Psoas muscle (tissue), 8 donors: Measurements from ENCODE around the gene TOR2A. TPM values are rescaled to one million over a fixed set of nuclear protein-coding genes. Genes with fewer than 3 reads are reported as not detected.

Source experiments
- ATAC-seq, 4 donors: fragments of 200-7000 bp; cut with Tn5 transposase; one replicate each; pipeline ENCODE4 v1.9.1; 2020; ENCODE audit warnings: moderate library complexity in 3 of 4, mild to moderate bottlenecking in 2 of 4
- DNase-seq, 2 donors: peaks; one replicate each; pipeline ENCODE4 v3.0.0-alpha.2; 2020
- H3K27ac ChIP-seq: fragments of 200-600 bp; one replicate; pipeline ENCODE4 v1.8.0; 2022
- H3K27me3 ChIP-seq, 3 donors: fragments of 200-600 bp in 1 of 3; one replicate each; pipeline versions ENCODE4 v1.6.1 to v1.8.0; 2013 to 2022; ENCODE audit warnings: low read length in 2 of 3, mild to moderate bottlenecking in 2 of 3, moderate library complexity in 1 of 3; ENCODE audit not compliant: insufficient read depth in 3 of 3
- H3K36me3 ChIP-seq, 2 donors: fragments of 200-600 bp in 1 of 2; one replicate each; pipeline versions ENCODE4 v1.6.1 to v1.8.0; 2013 to 2022; ENCODE audit warnings: low read depth in 1 of 2, mild to moderate bottlenecking in 1 of 2, moderate library complexity in 1 of 2; ENCODE audit not compliant: insufficient read depth in 1 of 2
- H3K4me1 ChIP-seq: fragments of 200-600 bp; one replicate; pipeline ENCODE4 v1.8.0; 2022
- H3K4me3 ChIP-seq: fragments of 200-600 bp; one replicate; pipeline ENCODE4 v1.8.0; 2022; ENCODE audit warnings: mild to moderate bottlenecking
- H3K9me3 ChIP-seq: fragments of 200-600 bp; one replicate; pipeline ENCODE4 v1.8.0; 2022
- WGBS, 3 donors: extraction: QIAGEN DNeasy Blood & Tissue Kit; methylation state at CpG; one replicate each; pipeline versions ENCODE4 v1.1.6 to v1.1.7; 2013; 5-methylcytosine and 5-hydroxymethylcytosine counted together
- intact Hi-C, 2 donors: fragments of 100-400 bp; cut with DNase I; formaldehyde crosslinking; loops; one replicate each; pipeline versions ENCODE4 v1.11.0 to v1.14.2; 2022
- polyA plus RNA-seq, 3 donors: library from polyadenylated mRNA; stranded (reverse); fragments of 200-250 nt; gene quantifications; one replicate each; pipeline ENCODE4 v1.2.3, GENCODE V29; 2013
- total RNA-seq, 4 donors: library from RNA; stranded (reverse); fragmentation: NEBNext Ultra II Directional in 2 of 4; extraction: Animal tissue kit (Norgen Biotek cat#: 25700) in 2 of 4; gene quantifications; one replicate each; pipeline versions ENCODE4 v1.2.1 to v1.2.4, GENCODE V29; 2021 to 2023
- TF ChIP-seq, protein P1 (sequence below): fragments of 200-600 bp; IDR thresholded peaks from one replicate; pipeline ENCODE4 v1.8.0; 2022; ENCODE audit warnings: antibody characterized with exemption
- donor health status: healthy with polysubstance abuse.
- donor health status: DM: no; HTN: no; CAD: no; lungs with moderate emphysema.
- donor health status: Bipolar disorder and iron deficiency.
- donor health status: healthy.
- donor health status: DM: yes; HTN: yes; CAD: no.
- donor health status: DM: no; HTN: no; CAD: no.
- donor health status: DM: no; HTN: no; CAD: no.
- donor health status: DM: yes; HTN: yes; CAD: no.

The TOR2A gene
- total and polyA plus RNA-seq, 7 donors: 2.8 to 6.9 (median 4.6) TPM

DNA sequence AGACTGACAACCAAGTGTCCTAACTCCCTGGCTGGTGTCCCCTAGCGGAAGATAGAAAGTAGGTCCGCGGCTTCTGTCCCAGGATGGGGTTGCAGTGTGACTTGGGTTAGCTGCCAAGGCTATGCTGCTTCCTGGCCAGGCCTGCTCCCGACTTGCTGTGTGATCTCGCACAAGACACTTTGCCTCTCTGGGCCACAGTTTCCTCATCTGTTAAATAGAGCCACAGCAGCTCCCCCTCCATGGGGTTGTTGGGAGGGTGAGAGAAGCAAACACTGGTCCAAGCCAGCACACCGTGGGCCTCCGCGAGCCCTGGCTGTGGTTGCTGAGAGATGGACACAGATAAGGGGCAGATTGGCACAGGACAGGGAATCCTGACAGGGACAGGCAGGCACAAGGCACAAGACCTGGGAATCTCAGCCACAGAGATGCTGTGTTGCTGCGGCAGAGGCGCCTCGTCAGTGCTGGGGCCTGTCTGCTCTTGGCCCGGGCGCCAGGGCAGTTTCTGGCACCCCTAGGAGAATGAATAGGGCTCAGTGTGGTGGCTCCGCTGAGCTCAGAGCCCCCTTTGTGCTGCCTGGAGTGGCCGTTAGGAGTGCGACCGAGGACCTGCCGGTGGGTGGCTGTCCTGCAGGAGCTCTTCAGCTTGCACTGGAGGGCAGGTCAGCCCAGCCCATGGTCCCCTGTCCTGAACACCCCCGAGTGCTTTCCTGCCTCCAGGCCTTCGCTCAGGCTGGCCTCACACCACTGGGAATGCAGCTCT is 45.2 kb upstream of the TOR2A start:
- no peak for ATAC-seq
- Histone ChIP-seq H3K4me3 (no peak overlapping the region), H3K27me3 (no peaks in the 10 kb centered on the region), H3K9me3 (no peaks in the 10 kb centered on the region), H3K27ac (no peak overlapping the region), H3K36me3 (no peaks in the 10 kb centered on the region), H3K4me1 (peaks cover 5% of the 10 kb centered on the region)
- WGBS, 3 donors: 73 to 77% (median 75%) methylated on average over 17 to 20 of the region's 20 CpGs
- TF ChIP-seq, protein P1, sequence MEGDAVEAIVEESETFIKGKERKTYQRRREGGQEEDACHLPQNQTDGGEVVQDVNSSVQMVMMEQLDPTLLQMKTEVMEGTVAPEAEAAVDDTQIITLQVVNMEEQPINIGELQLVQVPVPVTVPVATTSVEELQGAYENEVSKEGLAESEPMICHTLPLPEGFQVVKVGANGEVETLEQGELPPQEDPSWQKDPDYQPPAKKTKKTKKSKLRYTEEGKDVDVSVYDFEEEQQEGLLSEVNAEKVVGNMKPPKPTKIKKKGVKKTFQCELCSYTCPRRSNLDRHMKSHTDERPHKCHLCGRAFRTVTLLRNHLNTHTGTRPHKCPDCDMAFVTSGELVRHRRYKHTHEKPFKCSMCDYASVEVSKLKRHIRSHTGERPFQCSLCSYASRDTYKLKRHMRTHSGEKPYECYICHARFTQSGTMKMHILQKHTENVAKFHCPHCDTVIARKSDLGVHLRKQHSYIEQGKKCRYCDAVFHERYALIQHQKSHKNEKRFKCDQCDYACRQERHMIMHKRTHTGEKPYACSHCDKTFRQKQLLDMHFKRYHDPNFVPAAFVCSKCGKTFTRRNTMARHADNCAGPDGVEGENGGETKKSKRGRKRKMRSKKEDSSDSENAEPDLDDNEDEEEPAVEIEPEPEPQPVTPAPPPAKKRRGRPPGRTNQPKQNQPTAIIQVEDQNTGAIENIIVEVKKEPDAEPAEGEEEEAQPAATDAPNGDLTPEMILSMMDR: no peak
- no peak for DNase-seq
- intact Hi-C loops: loop anchor here in 1 of 2 donors (10.0 kb wide), 1 partner anchor 144 kb away; no protein-coding TSS in a partner anchor

DNA sequence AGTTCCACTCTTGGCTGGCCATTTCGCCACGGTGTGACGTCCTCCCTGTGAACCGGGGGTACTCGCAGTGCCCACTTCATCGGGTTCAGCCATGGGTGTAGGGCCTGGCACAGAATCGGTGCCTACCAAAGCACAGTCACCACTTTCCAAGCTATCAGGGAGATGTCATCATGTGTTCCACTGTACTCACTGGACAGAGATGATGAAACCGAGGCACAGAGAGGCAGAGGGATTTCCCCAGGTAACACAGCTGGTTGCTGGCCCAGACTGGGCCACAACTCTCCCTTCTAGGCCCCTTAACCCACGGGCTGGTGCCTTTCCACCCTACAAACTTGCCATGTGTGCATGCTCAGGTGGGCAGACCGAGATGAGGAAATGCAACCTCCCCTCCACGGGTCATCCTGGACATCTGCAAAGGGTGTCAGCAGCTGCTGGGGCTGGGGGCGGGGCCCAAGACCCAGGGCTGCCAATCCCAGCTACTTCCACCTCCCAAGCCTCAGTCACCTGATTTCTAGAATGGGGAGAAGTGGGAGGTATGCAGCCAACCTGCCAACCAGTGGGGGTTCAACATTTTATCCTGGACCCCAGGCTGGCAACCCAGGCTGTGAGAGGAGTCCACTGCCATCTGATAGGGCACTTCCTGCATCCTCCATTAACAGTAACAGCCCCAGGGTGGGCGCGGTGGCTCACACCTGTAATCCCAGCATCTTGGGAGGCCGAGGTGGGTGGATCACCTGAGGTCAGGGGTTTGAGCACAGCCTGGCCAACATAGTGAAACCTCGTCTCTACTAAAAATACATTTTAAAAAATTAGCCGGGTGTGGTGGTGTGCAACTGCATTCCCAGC is 44.3 kb upstream of the TOR2A start:
- DNase-seq (no peak), ATAC-seq (peak; percentile 7 to 53 (median 30))
- peak overlapping the region; percentile 23 for H3K27ac ChIP-seq
- H3K36me3 ChIP-seq: no peaks in the 10 kb centered on the region
- peaks cover 5% of the 10 kb centered on the region for H3K4me1 ChIP-seq
- TF ChIP-seq, protein P1: no peak
- WGBS, 3 donors: 56 to 57% (median 56%) methylated on average over 17 of the region's 17 CpGs
- H3K4me3 ChIP-seq: no peak overlapping the region
- no peaks in the 10 kb centered on the region for H3K9me3 ChIP-seq
- intact Hi-C loops: no loop called here
- H3K27me3 ChIP-seq: no peaks in the 10 kb centered on the region

DNA sequence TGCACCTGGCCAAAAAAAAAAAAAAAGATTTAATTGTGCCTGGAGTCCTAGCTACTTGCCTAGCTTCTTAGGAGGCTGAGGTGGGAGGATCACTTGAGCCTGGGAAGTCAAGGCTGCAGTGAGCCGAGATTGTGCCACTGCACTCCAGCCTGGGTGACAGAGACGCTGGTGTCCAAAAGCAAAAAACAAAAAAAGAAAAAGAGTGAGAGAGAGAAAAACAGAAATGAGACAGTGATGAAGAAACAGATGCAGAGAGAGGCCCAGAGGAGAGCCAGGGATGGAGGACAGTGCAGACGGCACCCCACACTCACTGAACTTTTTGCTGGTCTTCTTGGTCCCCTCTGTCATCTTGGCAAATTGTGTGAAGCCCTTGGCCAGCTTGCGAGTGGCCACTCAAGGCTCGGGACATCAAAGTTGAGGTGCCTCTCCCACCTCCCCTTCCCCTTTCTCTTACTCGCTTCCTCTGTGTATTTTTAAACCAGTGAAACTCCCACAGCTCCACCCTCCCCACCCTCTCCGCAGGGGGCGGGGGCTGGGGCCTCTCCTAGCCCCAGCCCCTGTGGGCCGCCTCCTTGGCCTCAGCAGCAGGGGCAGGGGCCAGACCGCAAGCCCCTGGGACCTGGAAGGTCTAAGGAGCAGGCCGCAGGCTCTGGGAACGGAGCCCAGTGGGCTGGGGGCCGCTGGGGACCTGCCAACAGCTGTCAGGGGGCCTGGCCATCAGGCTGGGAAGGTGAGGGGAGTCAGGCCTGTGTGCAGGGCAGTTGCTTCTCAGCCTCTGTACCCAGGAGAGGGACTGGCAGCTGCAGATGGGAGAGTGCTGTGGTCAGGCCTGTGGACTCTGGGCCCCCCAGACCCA is 43.4 kb upstream of the TOR2A start, which contains the start of gene SH2D3C:
Gene SH2D3C, minus strand, starts transcription at position 387 of the 856 bp plus-strand sequence. Its CDS starts 39 bp downstream, at position 348.
- TF ChIP-seq, protein P1: no peak
- H3K9me3 ChIP-seq: no peaks in the 10 kb centered on the region
- H3K4me3 ChIP-seq: peak within 1 kb of the TSS; percentile 26
- H3K27me3 ChIP-seq: no peaks in the 10 kb centered on the region
- intact Hi-C loops: no loop called here
- no peaks in the 10 kb centered on the region for H3K36me3 ChIP-seq
- H3K4me1 ChIP-seq: peaks cover 2% of the 10 kb centered on the region
- 48 to 59% (median 49%) methylated on average over 12 to 13 of the region's 13 CpGs for WGBS, 3 donors
- ATAC-seq (peak; percentile 12 to 40 (median 28)), DNase-seq (peak in 1 of 2 donors; percentile 75)
- H3K27ac ChIP-seq: peak within 1 kb of the TSS; percentile 23

DNA sequence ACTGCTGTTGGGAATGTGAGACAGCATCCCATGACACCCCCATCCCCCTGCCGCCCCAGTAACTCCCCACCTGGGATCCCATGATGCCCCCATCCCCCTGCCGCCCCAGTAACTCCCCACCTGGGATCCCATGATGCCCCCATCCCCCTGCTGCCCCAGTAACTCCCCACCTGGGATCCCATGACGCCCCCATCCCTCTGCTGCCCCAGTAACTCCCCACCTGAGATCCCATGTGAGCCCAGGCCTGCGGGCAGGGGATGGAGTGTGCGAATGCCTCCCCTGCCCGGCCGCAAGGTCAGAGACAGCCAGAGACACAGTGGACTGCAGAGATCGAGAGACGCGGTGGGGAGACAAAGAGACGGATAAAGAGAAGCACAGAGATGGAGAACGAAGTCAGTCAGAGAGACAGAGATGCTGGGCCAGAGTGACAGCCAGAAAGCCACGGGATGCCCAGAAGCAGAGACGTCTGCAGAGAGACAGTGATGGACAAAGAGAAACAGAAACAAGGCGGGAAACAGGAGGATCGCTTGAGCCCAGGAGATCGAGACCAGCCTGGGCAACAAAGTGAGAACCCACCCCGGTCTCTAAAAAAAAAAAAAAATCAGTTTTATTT is 42.4 kb upstream of the TOR2A start:
- TF ChIP-seq, protein P1: no peak
- intact Hi-C loops: no loop called here
- H3K4me3 ChIP-seq: peak overlapping the region; percentile 38
- no peaks in the 10 kb centered on the region for H3K4me1 ChIP-seq
- no peaks in the 10 kb centered on the region for H3K36me3 ChIP-seq
- ATAC-seq (no peak), DNase-seq (no peak)
- no peaks in the 10 kb centered on the region for H3K9me3 ChIP-seq
- 79 to 83% (median 82%) methylated on average over 17 to 18 of the region's 18 CpGs for WGBS, 3 donors
- H3K27me3 ChIP-seq: no peaks in the 10 kb centered on the region
- H3K27ac ChIP-seq: no peak overlapping the region
